ENCODE data around the gene PRPF19.
A peak's percentile ranks its signal among the peaks of the same experiment; 100 is the strongest.

The PRPF19 gene

DNA sequence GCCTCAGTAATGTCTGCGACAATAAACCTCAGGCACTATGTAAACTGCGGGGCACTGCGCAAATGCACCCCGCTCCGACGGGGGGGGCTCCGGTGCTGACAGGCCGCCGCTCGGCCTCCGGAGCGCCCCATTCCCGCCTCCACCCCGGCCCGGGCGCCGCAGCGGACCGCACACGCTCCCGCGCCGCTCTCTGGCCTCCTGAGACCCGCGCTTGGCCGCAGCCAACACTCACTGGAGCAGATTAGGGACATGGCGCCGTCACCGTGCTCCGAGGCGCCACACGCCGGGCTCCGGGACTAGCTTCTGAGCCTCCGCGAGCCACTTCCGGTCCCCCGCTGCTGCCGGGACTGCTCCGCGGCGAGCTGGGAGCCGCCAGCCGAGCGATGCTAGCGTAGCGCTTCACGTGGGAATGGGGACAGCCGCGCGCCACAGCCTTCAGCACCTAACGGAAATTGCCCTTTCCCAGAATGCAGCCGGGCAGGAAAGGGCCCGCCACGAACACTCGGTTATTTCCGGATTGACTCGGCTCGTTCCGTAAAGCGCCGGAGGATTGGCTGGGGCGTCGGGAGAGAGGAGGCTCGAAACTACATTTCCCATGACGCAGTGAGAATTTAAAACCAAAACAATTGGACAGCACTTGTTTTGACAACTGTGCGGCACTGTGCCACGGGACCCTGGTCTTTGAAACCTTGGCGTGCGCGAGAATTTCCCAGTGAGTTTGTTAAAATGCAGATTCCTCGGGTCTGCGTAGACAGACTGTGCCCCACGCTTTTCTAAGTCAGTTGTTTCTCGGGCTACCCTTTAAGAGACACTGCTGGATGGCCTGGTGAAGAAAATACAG is at the start of gene PRPF19:
PRPF19 (minus strand) TSS at position 454 of the 841 bp plus-strand sequence; CDS start at position 251, 203 bp downstream.
- DNase-seq (ENCODE audit: low read depth in 2 of 2) = peak; percentile 92 to 95

DNA sequence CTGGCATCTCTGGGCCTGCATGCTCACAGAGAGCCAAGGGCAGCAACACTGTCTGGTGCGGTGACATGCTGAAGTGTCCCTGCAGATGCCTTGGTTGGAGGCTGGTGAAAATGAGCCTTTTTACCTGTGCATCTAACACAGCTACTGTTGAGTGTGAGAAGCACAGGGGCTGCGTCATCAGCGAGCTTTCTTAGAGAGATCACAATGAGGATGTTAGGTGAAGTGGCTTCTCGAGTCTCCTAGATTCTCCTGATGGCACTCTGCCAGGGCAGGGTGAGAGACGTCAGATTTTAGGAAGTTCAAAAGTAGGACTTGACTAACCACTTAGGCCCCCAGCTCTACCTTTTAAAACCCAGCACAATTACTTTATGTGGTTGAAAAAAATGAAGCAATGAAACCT is 49.2 kb upstream of the PRPF19 start:
- DNase-seq (ENCODE audit: low read depth in 2 of 2) = no peak

DNA sequence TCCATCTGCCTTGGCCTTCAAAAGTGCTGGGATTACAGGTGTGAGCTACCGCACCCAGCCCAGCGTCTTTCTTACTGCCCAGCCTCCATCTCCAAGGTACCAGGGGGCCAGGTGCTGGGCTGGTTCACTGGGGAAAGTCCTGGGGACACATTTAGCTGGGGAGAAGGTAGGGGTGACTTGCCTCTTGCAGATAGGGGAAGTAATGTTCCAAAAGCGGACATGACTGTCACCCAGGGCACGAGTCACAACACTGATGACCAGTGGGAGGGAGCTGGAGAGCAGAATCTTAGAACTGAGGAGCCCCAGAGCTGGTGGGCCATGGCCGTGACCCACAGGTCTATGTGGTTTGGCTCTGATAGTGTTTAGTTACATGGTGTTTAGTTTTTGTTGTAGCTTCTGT is 48.0 kb upstream of the PRPF19 start:
- no peak for DNase-seq (ENCODE audit: low read depth in 2 of 2)

DNA sequence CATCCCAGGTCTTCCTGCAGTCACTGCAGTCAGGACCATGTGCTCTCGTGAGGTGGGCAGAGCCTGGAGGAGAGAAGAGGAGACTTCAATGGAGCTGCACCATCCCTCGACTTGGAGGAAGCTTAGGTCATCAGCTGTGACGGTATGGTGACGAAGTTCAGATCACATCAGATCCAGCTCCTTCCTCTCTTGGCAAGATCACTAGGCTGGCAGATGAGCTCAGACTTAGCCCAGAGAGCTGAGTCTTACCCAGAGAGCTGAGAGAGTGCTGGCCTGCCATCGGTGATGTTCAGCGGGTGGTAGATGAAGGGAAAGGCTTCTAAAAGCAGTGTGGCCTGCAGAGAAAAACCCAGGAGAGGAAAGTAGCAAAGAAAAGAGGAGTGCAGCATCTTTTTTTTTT is 47.4 kb upstream of the PRPF19 start:
- DNase-seq (ENCODE audit: low read depth in 2 of 2) = no peak

DNA sequence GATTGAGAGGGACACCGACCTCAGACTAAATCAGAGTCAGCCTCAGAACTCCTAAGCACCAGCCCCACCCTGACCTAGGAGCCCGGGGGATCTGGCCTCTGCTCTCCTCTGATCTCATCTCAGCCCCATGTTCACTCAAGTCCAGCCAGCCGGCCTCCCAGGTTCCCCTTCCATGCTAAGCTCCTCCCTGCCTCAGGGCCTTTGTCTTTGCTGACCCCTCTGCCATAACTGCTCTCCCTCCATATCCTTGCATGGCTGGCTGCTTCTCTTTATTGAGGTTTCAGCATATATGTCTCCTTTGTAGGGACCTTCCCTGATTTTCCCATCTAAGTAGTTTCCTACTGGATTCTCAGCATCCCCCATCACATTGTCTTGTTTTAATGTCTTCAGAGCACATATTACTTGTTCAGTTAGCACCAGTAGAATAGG is 46.4 kb upstream of the PRPF19 start:
- no peak for DNase-seq (ENCODE audit: low read depth in 2 of 2)

DNA sequence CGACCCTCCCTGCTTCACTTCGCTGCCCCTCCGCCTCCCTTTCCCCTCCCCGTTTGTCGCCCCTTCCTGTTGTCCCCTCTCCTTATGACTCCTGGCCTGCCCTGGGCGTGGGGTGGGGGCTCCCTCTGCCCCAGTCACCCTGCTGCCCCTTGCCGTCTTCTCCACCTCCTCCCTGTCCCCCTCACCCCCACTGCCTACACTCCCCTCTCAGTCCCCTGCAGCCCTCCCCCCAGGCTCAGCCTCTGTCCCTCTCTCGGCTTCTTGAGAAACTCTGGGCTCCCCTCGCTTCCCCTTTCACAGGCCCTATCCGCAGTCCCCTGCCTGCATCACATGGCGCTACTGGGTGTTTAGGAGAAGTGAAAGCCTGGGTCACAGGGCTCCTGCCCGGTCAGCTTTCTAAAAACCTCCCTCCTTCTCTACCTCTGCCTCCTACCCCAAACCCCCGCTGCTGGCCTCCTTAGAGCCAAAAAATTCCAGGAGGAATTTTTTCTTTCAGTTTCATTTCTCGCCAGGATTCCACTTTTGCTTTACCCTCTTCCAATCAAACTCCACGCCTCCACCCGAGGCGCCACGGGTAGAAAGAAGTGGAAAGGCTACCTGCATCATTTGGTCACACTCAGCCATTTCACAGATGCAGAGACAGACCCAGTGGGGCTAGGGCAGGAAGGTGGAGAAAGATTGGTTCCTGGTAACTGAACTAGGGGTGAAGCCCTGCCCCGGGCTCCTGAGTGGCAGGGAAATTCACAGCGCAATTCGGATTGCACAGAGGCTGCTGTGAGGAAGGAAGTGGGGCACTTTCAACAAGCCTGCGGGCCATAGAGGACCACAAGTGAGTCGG is 45.7 kb upstream of the PRPF19 start, which contains the start of gene SLC15A3:
SLC15A3 (minus strand) TSS at position 273 of the 838 bp plus-strand sequence. CDS start 625 bp downstream, outside the sequence.
- no peak for DNase-seq (ENCODE audit: low read depth in 2 of 2)

DNA sequence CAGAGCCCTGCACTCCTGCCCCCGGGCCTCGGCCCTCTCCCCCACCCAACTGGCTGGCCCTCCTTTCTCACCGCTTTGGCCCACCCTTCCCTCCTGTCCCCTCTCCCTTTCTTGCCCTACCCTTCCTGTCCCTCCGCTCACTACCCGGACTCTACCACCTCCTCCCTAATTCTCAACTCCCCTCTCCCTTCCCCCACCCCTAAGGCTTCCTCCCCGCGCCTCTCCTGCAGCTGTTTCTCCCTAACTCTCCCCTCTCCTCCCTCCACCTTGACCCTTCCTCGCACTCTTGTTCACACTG is 45.2 kb upstream of the PRPF19 start:
- DNase-seq (ENCODE audit: low read depth in 2 of 2) = no peak

DNA sequence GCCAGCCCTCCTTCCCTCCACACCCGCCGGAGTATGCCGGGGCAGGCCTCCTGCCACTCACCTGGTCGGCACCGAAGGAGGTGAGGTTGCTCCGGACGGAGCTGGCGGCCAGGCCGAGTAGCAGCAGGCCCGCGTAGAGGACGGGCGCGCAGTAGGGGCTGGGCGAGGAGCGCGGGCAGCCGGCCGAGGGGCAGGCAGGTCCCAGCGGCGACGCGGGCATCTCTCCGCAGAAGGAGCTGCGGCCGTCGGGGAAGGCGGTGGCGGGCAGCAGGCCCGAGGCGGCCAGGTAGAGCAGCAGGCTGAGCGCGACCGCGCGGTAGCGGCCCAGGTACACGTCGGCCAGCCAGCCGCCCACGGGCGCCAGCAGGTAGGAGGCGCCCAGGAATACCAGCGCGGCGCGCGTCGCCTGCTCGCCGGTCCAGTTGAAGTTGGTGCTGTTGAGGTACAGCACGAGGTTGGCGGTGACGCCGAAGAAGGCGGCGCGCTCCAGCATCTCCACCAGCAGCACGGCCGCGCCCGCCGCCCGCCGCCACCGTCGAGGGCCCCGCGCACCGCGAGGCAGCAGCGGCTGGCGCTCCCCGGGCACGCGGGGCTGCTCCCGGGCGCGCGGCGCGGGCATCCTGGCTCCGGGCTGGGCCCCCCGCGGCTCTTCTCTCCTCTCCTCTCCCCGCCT is 44.7 kb upstream of the PRPF19 start:
- no peak for DNase-seq (ENCODE audit: low read depth in 2 of 2)

DNA sequence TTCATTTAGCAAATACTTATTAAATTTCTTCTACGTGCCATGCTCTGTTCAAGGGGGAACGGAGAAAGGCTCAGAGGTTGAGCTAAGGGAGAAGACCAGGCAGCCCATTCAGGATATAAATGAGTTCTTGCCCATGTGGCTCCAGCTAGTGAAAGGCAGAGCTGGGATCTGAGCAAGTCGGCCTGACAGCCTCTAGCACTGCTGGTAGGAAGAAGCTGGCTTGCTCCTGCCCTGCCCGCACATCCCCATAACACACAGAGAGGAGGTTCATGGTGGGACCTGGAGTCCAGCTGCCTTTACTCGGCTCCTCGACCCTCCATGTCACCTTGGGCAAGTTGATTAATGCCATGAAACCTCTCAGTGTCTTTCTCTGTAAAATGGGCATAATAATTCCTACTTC is 43.6 kb upstream of the PRPF19 start:
- no peak for DNase-seq (ENCODE audit: low read depth in 2 of 2)

DNA sequence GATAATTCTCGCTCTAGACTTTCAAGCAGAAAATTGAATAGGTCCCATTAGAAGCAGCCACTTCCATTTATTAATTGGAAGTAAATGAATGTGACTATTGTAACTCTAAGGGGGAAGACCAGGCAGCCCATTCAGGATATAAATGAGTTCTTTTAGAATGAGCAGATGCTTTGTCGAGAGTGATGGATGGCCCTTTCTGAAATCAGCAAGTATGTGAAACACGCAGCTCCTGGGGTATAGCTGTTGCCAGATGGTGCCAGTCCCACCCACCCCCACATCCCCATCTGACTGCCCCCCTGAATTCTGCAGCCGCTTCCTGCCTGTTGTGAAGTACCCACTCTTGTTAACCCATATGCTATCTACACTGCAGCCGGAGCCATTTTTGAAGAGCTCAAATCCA is 41.9 kb upstream of the PRPF19 start:
- DNase-seq (ENCODE audit: low read depth in 2 of 2) = no peak

DNA sequence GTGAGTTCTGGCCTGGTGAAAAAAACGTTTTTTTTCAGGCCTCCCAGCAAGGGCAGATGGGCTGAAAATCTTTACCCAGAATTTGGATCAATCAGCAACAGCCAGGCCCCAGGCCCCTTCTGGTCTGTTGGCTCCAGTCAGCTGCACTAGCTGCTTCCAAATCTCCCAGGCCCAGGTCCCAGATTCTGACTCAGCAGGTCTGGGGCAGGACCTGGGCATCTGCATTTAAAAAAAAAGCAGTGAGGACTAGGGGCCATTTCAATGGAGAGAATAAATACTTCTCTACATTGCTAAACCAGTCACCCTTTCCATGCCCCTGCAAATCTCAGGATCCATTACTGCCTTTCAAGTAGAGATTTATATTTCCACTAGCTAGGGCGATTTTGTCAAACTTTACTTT is 41.3 kb upstream of the PRPF19 start:
- DNase-seq (ENCODE audit: low read depth in 2 of 2) = no peak

DNA sequence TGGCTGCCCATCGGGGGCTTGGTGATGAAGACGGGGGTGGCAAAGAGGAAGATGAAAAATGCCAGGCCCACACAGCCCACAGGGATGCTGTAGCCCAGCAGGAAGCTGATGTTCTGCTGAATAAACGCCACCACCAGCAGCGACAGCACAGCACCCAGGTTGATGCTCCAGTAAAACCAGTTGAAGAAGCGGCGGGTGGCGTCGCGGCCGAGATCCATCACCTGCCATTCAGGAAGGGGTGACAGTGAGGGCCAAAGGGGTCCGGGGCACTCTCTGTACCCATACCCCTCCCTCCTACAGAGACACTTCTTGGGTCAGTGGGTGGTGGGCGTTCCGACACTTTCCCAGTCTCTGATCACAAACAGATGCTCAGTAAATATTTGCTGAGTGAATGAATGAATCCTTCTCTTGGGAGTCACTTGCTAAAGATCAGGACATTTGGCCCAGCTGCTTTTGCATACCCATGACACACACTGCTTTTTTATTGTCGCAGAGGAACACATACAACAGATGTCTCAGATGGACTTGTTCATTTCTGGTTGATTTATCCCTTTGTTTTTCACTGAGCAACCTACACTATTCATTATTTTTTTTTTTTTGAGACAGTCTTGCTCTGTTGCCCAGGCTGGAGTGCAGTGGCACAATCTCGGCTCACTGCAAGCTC is 40.3 kb upstream of the PRPF19 start:
- no peak for DNase-seq (ENCODE audit: low read depth in 2 of 2)

DNA sequence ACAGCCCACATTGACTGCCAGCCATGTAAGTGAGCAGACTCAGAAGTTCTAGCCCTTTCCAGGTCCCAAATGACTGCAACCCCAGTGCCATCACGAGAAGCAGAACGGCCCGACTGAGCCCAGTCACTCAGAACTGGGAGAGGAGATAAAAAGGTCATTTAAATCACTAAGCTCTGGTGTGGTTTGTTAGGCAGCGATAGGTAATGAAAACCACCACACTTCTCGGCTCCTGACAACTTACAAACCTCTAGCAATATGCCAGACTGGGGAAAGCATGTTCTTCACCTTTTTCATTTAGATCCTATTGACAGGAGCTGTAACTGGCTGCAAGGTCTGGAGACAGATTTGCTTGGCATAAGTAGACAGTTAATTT is 38.9 kb upstream of the PRPF19 start:
- DNase-seq (ENCODE audit: low read depth in 2 of 2) = no peak

DNA sequence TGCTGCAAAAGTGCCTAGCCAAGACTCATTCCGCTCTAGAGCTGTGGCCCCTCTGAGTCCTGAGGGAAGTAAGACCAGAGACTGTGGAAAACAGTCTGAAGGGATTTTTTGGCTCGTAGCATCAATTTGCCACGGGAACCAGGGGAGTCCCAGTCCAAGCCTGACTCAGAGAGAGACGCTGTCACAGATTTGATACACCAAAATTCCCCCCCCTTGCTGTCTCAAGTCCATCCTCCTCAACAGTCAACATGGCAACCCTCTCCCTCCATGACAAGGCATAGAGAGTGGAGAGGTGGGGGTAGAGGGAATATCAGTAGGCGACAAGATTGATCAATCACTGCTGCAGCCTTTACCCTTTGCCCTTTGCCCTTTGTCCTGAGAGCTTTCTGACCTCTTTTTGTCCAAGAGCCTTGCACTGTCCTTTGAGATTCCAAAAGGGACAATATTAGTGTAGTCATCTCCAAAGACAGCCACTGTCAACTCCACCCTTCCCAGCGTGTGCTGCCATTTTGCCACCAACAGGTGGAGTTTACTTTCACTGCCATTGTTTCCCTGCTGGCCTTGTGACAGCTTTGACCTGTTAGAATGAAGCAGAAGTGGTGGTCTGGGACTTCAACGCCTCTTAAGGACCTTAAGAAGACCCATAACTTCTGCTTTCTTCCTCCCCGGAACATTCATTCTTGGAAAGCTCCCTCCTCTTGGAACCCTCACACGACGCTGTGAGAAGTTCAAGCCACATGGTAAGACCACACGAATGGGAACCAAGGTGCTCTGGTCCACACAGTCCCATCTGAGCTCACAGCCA is 38.3 kb upstream of the PRPF19 start:
- DNase-seq (ENCODE audit: low read depth in 2 of 2) = no peak

DNA sequence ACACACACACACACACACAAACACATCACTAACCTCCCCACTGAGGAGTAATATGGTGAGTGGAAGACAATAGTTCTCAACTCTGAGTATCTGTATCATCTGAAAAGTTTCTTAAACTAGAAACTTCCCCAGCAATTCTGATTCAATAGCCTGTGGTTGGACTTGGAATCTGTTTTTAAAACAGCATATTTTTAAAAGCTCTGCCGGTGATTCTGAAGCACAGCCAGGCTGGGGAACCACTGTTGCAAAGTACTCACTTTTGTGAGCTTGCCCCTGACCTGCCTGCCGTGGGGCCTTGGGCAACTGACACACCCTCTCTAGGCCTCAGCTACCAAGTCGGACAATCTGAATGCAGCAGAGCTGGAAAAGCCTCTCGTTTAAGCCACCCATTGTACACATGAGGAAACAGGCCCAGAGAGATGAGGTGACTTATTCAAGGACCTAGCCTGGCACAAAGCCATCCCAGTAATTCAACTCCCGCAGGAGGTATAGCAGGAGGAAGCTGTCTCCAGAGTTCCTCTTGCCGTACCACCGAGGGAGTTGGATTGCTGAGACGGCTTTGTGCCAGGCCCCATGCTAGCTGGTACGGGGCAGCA is 36.7 kb upstream of the PRPF19 start:
- no peak for DNase-seq (ENCODE audit: low read depth in 2 of 2)

DNA sequence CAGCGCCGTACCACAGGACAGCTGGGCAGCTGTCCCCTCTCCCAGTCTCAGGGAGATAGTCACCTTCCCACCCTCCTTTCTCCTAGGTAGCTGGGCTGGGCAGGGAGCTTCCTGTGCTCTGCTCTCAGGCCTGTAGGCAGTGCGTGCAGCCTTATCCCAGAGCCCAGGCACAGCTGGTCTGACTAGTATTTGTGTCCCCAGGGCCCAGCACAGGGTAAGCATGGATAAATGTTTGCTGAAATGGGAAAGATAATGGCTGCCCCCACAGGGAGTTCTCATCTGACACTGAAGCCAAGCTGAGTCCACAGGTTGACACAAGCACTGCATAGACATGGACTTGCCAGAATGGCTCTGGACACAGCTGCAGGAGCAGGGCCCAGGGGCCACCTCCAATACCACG is 35.8 kb upstream of the PRPF19 start:
- DNase-seq (ENCODE audit: low read depth in 2 of 2) = no peak

DNA sequence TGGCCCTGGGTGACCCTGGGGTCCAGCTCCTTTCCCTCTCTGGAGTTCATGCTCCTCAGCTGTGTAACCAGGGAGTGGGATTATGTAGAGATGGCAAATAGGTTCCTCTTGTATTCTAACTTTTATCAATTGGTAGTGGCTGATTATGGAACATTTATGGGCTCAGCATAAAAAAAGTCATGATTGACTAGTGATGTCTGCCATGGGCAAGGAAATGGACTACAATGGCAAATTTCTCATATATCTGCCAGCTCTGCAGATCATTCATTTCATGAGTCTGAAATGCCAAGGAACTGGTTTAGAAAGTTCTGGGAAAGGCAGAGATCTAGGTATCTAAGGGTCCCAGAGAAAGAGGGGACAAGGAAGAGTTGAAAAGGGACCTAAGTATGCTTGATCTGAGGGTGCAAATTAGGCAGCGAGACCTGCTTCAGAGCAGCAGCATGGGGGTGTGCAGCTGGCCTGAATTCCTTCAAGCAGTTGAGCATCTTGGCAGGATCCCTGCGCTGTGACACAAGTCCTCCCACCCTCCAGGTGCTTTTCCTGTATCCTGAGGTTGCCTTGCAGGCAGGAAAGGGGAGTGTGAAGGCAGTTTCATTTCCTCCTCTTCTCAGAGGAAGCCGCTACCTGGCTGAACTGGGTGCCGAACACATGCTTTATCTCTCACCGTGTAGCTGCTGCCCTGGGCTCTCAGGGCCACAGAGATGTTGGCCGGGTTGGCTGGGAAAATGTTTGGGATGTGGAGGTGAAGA is 35.2 kb upstream of the PRPF19 start:
- no peak for DNase-seq (ENCODE audit: low read depth in 2 of 2)

DNA sequence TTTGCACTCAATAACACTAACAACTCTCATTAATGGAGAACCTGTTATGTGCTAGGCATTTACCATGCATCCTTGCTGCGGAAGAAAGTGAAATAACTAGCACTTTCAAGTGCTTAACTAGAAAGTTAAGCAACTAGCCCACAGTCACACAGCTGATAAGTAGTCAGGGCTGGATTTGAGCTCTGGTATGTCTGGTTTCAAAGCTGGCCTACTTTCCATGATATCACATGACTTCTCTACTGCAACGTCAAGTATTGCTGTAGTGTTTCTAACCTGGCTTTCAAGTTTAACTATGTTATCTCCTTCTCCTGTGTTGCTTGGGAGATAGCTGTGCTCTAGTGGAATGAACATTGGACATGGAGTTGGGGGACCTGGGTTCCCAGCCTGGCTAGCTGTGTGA is 33.5 kb upstream of the PRPF19 start:
- no peak for DNase-seq (ENCODE audit: low read depth in 2 of 2)

DNA sequence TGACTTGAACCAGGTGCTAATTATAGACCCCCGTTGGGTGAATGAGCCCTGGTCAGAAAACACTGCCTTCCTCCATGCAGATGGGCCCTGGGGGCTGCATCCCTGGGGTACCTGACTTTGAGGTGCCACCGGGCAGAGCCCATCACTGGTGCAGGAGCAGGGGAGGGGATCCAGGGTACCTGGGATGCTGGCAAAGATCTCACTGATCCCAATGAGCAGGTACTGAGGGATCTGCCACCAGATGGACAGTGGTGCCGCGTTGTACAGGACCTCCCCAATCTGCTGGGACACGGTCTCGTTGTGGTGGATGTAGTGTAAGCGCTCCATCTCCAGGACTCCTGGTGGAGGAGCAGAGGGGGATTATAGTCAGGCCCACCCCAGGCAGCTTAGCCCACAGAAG is 32.9 kb upstream of the PRPF19 start:
- DNase-seq (ENCODE audit: low read depth in 2 of 2) = no peak

DNA sequence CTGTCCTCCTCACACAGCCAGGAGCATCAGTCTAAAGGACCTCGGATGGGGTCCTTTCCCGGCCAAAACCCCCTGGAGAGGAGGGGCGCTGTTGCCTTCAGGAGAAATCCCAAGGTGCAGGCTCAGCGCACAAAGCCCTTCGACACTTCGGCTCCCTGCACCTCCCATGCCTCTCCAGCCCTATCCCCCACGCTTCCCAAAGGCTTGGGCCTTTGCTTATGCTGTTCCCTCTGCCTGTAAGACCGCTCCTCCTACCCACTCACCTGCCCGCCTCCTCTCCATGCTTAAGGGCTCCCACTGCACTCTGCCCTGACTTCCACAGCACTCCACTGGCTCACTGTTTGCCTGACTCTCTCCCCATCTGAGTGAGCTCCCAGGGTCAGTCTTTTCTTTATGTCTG is 32.1 kb upstream of the PRPF19 start:
- DNase-seq (ENCODE audit: low read depth in 2 of 2) = no peak

Data from stimulated activated CD8-positive, alpha-beta memory T cell treated with anti-CD3 and anti-CD28 coated beads, Interleukin-7, amount 100 ng/mL, for 4 hours (primary cell).